Stimulated activated CD4-positive, alpha-beta T cell treated with anti-CD3 and anti-CD28 coated beads, Interleukin-4, amount 100 ng/mL, for 1 hour (primary cell): ENCODE measurements around the gene ZNF121.
"Not testable (repeated sequence)": the region's sequence is repeated elsewhere in the genome, so short reads cannot be mapped to it uniquely, and the experiment has no call there.

Source experiments
- DNase-seq: peaks from one replicate; pipeline ENCODE4 v3.0.0-alpha.2; 2020

The ZNF121 gene

DNA sequence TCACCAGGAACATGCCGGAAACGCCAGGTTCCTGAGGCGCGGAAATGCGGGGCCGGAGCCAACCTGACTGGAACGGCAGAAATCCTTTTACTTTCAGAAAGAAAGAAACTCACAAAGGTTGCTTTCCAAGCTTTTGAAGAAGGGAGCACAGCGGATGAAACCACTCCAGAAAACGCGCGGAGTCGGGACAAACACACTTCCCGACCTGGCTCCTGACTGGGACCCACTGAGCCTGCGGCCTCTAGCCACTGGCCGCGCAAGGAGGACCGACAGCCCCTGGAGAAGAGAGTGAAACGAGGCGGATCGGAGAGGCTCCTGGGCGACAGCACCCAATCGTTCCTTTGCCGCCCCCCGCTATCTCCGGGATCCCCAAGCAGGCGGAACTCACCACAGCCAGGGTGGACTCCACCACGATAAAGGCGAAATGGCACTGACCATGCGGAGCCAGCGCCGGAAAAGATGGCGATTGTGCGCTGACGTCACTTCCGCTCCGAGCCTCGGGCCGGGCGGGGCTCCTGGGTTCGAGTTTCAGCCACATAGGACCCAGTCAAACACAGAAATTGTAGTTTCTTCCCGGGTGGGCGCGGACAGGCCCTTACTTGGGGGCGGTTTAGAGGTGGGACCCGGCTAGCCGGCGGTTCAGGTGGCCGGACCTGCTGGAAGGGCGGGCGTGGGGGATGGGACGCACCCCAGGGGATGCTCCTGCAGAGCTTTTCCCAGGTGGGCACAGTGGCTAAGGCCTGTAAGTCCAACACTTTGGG lies at the start of gene ZNF121:
Gene ZNF121 (minus strand): TSS at position 432 of the 761 bp plus-strand sequence. CDS start 16,407 bp downstream, outside the sequence.
- DNase-seq, result peak; percentile 84

DNA sequence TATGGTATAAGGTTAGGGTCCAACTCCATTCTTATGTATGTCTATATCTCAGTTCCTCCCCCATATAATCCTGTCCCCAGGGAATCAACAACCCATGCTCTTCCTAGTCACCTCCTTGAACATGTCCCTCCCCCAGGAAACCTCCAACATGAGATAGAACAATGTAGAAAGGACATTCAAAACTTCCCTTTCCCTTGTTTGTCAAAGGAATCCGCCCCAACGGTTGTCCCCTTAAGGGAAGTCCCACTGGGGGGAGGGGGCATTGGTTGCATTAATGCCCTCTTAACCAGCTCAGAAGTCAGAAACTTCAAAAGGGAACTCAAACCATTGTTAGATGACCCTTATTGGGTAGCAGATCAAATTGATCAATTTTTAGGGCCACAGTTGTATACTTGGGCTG lies 43.6 kb upstream of the ZNF121 start:
- DNase-seq, result no peak

DNA sequence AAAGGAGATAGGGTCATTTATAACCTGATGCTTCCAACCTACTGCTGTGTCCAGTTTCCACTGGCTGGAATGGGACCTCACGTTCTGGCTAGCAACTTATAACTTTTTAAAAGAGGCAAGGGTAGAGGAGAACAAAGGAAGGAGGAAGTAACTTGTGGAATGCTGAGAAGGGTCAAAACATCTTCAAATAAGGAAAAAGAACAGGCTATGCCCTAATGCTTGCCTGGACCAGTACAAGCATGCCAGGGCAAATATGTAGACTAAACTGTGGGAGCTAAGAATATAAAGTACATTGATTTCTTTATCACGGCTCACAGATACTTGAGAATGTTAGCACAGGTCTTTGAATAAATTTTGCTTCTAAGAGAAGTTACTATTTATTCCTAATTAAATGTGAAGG lies 38.2 kb upstream of the ZNF121 start:
- no peak for DNase-seq

DNA sequence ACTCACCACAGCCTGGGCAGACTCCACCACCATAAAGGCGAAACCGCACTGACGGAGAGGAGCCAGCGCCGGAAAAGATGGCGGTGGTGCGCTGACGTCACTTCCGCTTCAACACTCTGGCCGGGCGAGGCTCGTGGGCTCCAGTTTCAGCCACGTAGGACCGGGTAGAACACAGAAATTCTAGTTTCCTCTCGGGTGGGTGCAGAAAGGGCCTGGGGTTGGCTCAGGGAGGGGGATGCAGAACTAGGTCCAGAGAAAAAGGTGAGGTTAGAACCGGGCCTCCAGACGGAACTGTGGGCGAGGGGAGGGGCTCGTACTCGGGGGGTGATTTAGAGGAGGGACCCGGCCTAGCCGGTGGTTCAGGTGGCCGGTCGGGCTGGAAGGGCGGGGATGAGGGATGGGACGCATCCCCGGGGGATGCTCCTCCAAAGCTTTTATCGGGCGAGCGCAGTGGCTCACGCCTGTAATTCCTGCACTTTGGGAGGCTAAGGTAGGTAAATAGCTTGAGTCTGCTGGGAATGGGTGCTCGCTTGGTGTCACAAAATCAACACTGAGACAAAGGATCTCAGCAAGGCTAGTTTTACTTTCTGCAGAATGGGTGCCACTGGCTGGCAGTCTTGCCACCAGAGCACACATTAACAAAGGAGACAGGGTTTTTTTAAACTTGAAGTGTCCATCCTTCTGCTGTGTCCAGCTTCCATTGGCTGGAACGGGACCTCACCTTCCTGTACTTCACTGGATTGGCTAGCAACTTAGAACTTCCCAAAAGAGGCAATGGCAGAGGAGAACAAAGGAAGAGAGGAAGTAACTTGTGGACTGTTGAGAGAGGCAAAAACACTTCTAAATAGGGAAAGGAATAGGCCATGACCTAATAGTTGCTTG lies 37.1 kb upstream of the ZNF121 start, which contains the start of gene ZNF561:
Gene ZNF561 (minus strand): TSS at position 77 of the 882 bp plus-strand sequence. CDS start 1,776 bp downstream, outside the sequence.
- DNase-seq, result peak; percentile 84

DNA sequence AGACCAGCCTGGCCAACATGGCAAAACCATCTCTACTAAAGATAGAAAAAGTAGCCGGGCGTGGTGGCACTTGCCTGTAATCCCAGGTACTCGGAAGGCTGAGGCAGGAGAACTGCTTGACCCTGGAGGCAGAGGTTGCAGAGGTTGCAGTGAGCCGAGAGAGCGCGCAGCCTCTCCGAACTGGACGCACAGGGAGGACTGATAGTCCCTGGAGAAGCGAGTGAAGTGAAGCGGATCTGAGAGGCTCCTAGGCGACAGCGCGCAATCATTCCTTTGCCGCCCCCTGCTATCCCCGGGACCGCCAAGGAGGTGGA lies 36.5 kb upstream of the ZNF121 start:
- DNase-seq, result no peak

DNA sequence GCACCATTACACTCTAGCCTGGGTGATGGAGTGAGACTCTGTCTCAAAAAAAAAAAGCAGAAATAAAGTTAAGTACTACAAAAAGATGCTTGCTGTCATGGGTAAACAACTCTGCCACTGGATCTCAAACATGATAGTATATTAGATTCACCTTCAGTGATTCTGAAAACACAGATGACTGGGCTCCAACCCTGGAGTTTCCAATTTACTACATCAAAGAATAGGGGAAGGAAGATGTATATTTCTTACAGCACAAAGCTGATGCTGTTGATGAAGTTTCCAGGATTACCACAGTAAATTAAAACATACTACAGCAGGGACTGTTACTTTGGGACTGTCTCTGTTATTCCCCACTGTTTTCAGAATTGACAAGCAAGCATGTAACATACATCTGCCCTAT lies 31.5 kb upstream of the ZNF121 start:
- no peak for DNase-seq

DNA sequence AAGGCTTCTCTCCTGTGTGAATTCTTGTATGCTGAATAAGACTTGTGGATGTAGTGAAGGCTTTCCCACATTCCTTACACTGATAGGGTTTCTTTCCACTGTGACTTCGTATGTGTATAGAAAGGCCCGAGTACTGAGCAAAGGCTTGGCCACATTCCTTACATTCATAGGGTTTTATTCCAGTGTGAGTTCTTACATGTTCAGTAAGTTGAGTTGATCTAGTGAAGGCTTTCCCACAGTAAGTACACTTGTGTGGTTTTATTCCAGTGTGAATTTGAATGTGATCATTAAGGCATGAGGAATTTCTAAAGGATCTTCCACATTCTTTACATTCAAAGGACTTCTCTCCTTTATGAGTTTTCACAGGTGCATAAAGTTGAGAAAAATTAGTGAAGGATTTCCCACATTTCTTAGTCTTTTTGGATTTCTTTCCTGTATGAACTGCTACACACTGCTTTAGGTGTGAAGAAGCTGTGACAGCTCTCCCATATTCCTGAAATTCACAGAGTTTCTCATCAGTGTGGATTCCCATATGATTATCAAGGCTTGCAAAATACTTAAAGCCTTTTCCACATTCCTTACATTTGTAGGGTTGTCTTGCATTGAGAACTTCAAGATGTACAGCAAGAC lies 26.3 kb upstream of the ZNF121 start:
- no peak for DNase-seq

DNA sequence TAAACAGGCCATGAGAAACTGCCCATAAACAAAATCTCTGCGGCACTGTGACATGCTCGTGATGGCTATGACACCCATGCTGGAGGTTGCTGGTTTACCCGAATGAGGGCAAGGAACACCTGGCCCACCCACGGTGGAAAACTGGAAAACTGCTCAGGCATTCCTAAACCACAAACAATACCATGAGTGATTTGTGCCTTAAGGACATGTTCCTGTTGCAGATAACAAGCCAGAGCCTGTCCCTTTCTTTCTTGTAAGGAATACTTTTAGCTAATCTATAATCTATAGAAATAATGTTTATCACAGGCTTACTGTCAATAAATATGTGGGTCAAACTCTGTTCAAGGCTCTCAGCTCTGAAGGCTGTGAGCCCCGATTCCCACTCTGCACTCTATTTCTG lies 24.6 kb upstream of the ZNF121 start:
- DNase-seq, result no peak

DNA sequence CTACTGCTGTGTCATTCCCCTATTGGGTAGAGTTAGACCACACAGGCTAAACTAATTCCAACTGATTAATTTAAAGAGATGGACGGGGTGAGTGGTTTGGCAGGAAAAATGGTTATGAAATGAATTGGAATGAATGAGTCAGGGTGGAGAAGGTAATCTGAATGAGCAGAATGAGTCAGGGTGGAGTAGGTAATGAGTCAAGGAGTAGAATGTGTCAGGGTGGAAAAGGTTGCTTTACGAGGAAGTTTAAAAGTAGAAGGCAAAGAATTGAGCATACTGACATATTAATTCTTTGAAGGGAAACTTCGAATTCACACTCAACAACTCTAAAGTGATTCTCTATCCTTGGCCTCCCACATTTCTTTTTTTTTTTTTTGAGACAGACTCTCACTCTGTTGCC lies 12.7 kb upstream of the ZNF121 start:
- DNase-seq, result no peak

DNA sequence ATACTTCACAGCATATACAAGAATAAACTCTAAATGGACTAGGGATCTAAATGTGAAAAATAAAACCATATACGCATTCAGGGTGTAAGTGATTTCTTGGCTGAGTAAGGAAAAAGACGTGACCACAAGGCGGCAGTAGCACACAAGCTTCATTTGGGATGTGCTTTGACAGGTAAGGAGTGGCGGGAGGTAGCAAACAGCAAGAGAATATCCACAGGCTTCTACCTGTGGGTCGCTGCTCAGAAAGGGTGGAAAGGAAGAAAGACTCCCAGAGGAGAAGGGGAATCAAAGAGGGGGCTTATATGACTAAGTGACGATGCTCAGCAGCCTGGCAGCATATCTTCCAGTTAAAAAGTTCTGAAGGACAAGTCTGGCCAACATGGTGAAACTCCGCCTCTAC lies 2.5 kb upstream of the ZNF121 start:
- peak; percentile 75 for DNase-seq

DNA sequence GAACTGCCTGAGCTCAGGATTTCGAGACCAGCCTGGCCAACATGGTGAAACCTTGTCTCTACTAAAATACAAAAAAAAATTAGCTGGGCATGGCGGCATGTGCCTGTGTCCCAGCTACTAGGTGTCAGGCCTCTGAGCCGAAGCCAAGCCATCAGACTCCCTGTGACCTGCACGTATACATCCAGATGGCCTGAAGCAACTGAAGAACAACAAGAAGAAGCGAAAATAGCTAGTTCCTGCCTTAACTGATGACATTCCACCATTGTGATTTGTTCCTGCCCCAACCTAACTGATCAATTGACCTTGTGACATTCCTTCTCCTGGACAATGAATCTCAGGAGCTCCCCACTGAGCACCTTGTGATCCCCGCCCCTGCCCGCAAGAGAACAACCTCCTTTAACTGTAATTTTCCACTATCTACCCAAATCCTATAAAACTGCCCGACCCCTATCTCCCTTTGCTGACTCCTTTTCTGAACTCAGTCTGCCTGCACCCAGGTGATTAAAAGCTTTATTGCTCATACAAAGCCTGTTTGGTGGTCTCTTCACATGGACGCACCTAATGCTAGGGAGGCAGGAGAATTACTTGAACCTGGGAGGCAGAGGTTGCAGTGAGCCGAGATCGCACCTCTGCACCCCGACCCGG lies 2.1 kb downstream of the ZNF121 start:
- DNase-seq, result not testable (repeated sequence)

DNA sequence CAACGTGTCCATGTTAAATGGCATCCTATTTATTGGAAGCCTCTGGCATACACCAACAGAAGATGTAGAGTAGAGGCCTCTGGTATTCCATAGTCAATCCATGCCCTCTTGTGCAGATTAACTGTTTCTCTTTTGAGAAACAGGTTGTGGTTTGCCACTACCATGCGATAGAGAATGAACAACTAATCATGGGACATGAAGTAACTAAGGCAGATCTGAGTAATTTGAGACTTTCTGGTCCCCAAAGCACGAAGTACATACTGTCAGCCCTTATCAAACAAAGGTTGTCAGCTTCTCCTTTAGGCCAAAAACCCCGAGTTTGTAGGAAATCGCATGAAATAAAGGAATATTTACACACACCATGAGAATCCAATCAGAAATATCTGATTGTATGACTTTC lies 3.6 kb downstream of the ZNF121 start:
- DNase-seq, result no peak

DNA sequence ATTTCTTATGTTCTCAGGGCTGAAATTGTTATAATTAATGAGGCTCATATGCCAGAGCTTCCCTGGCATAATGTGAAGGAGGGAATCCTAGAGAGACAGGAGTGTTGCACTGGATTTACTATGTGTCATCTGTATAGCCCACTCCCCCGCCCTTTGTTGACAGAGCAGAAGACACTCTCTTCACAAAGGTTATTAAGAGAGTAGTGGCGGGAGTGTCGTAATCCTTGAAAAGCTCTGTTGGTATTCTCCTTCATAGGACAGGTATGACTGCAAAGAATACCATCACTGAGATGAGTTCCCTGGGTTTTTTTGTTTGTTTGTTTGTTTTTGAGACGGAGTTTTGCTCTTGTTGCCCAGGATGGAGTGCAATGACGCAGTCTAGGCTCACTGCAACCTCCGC lies 14.0 kb downstream of the ZNF121 start:
- DNase-seq, result no peak

DNA sequence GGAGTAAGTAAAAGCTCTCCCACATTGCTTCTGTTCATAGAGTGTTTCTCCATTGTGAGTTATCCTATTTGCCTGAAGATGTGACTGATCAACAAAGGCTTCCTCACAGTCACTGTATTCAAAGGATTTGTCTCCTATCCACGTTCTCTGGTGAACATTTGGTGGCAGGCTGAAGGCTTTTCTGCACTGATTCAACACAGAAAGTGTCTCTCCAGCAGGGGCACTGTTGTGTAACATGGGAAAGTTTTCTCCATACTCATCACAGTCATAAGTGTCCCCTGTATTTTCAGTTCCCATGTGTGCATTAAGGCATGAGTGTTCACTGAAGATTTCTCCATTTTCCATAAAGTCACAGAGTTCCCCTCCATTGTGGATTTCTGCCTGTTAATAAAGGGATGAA lies 17.6 kb downstream of the ZNF121 start:
- DNase-seq, result no peak

DNA sequence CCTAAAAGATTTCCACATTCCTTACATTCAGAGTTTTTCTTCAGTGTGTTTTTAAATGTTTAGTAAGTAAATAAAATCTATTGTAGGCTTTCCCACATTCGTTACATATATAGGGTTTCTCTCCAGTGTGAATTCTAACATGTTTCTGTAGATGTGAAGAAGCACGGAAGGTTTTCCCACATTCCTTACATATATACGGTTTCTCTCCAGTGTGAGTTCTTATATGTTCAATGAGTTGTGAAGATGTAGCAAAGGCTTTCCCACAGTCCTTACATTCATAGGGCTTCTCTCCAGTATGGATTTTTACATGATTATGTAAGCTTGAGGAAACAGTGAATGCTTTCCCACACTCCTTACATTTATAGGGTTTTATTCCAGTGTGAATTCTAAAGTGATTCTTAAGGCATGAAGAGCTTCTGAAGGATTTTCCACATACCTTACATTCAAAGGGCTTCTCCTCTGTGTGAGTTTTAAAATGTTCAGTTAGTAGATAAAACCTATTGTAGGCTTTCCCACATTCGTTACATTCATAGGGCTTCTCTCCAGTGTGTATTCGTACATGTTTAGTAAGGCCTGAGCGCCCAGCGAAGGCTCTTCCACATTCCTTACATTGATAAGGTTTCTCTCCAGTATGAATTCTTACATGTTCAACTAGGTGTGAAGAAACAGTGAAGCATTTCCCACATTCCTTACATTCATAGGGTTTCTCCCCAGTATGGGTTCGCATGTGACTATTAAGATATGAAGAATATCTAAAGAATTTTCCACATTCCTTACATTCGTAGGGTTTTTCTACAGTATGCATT lies 18.2 kb downstream of the ZNF121 start:
- DNase-seq, result no peak

DNA sequence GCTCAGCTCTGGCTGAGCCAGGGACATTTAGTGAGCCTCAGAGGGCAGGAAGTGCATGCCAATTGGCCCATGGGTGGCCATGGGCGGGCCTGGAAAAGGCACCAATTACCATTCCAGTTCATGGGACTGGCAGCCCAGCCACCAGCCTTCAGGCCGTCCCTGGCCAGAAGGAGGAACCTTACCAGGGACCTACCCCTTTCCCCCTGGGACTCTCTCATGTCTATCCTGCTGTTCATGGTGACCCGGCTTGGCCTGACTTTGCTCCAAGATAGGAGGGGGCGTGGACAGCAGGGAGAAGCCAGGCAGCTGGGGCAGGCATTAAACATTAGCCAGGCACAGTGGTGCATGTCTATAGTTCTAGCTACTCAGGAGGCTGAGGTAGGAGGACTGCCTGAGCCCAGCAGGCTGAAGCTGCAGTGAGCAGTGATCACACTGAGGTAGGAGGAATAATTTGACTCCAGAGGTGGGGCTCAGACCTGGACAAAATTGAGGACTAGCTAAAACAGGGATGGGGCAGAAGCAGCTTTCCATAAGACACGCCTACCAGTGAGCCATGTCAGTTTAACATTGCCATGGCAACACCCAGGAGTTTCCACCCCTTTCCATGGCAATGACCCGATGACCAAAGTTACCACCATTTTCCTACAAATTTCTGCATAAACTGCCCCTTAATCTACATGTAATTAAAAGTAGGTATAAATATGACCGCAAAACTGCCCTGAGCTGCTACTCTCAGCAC lies 31.6 kb downstream of the ZNF121 start:
- no peak for DNase-seq

DNA sequence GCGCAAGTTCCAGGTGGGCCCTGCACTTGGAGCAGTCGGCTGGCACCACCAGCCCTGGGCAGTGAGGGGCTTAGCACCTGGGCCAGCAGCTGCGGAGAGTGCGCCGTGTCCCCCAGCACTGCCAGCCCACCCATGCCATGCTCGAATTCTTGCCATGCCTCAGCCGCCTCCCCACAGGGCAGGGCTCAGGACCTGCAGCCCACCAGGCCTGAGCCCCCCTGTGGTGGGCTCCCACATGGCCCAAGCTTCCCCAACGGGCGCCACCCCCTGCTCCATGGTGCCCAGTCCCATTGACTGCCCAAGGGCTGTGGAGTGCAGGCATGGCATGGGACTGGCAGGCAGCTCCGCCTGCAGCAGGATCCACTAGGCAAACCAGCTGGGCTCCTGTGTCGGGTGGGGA lies 36.4 kb downstream of the ZNF121 start:
- no peak for DNase-seq

DNA sequence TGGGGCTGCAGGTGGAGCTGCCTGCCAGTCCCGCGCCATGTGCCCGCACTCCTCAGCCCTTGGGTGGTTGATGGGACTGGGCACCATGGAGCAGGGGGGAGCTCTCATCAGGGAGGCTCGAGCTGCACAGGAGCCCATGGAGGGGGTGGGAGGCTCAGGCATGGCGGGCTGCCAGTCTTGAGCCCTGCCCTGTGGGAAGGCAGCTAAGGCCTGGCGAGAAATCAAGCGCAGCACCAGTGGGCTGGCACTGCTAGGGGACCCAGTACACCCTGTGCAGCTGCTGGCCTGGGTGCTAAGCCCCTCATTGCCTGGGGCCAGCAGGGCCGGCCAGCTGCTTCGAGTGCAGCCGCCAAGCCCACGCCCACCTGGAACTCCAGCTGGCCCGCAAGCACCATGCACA lies 43.0 kb downstream of the ZNF121 start:
- DNase-seq, result not testable (repeated sequence)

DNA sequence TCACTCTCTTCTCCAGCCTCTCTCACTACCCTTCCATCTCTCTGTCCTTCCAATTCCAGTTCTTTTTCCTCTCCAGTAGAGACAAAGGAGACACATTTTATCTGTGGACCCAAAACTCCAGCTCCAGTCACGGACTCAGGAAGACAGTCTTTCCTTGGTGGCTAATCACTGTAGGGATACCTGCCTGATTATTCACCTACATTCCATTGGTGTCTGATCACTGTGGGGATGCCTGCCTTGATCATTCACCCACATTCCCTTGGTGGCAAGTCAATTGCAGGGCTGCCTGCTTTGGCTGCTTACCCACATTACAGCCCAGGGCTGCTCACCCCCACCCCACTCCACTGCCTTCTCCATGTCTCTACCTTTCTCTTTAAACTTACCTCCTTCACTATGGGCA lies 44.4 kb downstream of the ZNF121 start:
- not testable (repeated sequence) for DNase-seq

DNA sequence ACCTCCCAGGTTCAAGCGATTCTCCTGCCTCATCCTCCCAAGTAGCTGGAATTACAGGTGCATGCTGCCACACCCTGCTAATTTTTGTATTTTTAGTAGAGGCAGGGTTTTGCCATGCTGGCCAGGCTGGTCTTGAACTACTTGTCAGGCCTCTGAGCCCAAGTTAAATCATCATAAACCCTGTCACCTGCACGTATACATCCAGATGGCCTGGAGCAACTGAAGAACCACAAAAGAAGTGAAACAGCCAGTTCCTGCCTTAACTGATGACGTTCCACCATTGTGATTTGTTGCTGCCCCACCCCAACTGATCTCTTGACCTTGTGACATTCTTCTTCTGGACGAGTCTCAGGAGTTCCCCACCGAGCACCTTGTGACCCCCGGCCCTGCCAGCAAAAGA lies 45.1 kb downstream of the ZNF121 start:
- not testable (repeated sequence) for DNase-seq
